Right atrium auricular region (tissue), 2 donors: ENCODE results near the gene AP4B1. TPM values are rescaled to one million over a fixed set of nuclear protein-coding genes. Genes with fewer than 3 reads are reported as not detected.

ENCODE experiments used
- DNase-seq: peaks from one replicate; pipeline ENCODE4 v3.0.0-alpha.2; 2019; ENCODE audit warnings: low spot score
- H3K27ac ChIP-seq, 2 donors: fragments of 200-600 bp; sonication (generic); 1 replicate in 1 of 2; 2 replicates in 1 of 2; pipeline ENCODE4 v1.5.1; 2016 to 2019
- H3K27me3 ChIP-seq, 2 donors: fragments of 200-600 bp; sonication (generic); one replicate each; pipeline versions ENCODE4 v1.5.1 to v1.6.0; 2017 to 2019
- H3K36me3 ChIP-seq: fragments of 200-600 bp; sonication (generic); one replicate; pipeline ENCODE4 v1.5.1; 2016
- H3K4me1 ChIP-seq, 2 donors: fragments of 200-600 bp; sonication (generic); one replicate each; pipeline versions ENCODE4 v1.5.1 to v1.6.0; 2017 to 2019
- H3K4me3 ChIP-seq, 2 donors: fragments of 200-600 bp; sonication (generic); 1 replicate in 1 of 2; 2 replicates in 1 of 2; pipeline ENCODE4 v1.5.1; 2017 to 2019; ENCODE audit warnings: mild to moderate bottlenecking in 1 of 2, moderate library complexity in 1 of 2
- H3K9me3 ChIP-seq, 2 donors: fragments of 200-600 bp; sonication (generic); one replicate each; pipeline ENCODE4 v1.5.1; 2019
- total RNA-seq, 2 donors: library from RNA; depleted of rRNA; stranded (reverse); fragments of >200 nt; gene quantifications; one replicate each; pipeline ENCODE4 v1.1.0, GENCODE V29; 2016
- TF ChIP-seq, protein P1 (sequence below), 2 donors: fragments of 200-600 bp; sonication (generic); IDR thresholded peaks; one replicate each; pipeline ENCODE4 v1.5.1; 2019; ENCODE audit warnings: antibody characterized with exemption in 2 of 2

AP4B1 gene
- total RNA-seq, 2 donors from 2014 or later, result 8.3 to 9.6 TPM

DNA sequence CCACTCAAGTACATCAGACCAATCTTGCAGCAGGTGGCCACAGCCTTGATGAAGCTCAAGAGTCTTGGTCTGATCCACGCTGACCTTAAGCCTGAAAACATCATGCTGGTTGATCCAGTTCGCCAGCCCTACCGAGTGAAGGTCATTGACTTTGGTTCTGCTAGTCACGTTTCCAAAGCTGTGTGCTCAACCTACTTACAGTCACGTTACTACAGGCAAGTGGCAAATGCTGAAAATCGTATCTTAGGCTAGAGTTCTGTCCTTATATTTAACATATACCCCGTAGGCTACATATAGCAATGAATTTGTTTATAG, 36.6 kb upstream of the AP4B1 start:
- peaks cover 0 to 33% of the 10 kb centered on the region in 2 donors for H3K4me1 ChIP-seq
- TF ChIP-seq, protein P1, sequence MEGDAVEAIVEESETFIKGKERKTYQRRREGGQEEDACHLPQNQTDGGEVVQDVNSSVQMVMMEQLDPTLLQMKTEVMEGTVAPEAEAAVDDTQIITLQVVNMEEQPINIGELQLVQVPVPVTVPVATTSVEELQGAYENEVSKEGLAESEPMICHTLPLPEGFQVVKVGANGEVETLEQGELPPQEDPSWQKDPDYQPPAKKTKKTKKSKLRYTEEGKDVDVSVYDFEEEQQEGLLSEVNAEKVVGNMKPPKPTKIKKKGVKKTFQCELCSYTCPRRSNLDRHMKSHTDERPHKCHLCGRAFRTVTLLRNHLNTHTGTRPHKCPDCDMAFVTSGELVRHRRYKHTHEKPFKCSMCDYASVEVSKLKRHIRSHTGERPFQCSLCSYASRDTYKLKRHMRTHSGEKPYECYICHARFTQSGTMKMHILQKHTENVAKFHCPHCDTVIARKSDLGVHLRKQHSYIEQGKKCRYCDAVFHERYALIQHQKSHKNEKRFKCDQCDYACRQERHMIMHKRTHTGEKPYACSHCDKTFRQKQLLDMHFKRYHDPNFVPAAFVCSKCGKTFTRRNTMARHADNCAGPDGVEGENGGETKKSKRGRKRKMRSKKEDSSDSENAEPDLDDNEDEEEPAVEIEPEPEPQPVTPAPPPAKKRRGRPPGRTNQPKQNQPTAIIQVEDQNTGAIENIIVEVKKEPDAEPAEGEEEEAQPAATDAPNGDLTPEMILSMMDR (IDR thresholded peaks at IDR 0.05), result no peak
- H3K4me3 ChIP-seq, result no peak overlapping the region
- H3K27me3 ChIP-seq, result no peaks in the 10 kb centered on the region
- DNase-seq, result no peak
- H3K36me3 ChIP-seq, result peaks cover 20% of the 10 kb centered on the region
- peak overlapping the region in 1 of 2 donors; percentile 32 for H3K27ac ChIP-seq
- no peaks in the 10 kb centered on the region for H3K9me3 ChIP-seq

DNA sequence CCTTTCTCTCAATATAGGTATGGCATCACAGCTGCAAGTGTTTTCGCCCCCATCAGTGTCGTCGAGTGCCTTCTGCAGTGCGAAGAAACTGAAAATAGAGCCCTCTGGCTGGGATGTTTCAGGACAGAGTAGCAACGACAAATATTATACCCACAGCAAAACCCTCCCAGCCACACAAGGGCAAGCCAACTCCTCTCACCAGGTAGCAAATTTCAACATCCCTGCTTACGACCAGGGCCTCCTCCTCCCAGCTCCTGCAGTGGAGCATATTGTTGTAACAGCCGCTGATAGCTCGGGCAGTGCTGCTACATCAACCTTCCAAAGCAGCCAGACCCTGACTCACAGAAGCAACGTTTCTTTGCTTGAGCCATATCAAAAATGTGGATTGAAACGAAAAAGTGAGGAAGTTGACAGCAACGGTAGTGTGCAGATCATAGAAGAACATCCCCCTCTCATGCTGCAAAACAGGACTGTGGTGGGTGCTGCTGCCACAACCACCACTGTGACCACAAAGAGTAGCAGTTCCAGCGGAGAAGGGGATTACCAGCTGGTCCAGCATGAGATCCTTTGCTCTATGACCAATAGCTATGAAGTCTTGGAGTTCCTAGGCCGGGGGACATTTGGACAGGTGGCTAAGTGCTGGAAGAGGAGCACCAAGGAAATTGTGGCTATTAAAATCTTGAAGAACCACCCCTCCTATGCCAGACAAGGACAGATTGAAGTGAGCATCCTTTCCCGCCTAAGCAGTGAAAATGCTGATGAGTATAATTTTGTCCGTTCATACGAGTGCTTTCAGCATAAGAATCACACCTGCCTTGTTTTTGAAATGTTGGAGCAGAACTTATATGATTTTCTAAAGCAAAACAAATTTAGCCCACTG, 36.0 kb upstream of the AP4B1 start:
- no peaks in the 10 kb centered on the region for H3K9me3 ChIP-seq
- no peaks in the 10 kb centered on the region for H3K27me3 ChIP-seq
- H3K4me1 ChIP-seq, result peaks cover 0 to 34% of the 10 kb centered on the region in 2 donors
- TF ChIP-seq, protein P1 (IDR thresholded peaks at IDR 0.05), result no peak
- peak overlapping the region in 1 of 2 donors; percentile 32 for H3K27ac ChIP-seq
- no peak for DNase-seq
- H3K4me3 ChIP-seq, result no peak overlapping the region
- H3K36me3 ChIP-seq, result peaks cover 20% of the 10 kb centered on the region

DNA sequence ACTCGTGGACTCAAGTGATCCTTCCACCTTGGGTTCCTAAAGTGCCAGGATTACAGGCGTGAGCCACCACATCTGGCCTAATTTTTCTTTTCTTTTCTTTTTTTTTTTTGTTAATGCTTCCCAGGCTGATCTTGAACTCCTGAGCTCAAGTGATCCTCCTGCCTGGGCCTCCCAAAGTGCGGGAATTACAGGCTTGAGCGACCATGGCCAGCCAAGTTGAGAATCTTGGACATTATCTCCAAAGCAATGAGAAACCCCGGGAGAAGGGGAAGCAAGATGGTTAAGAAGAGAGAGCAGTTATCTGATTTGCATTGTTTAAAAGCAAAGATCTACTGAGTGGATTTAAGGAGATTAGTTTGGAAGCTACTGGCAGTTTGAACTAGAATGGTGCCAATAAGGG, 33.6 kb upstream of the AP4B1 start:
- no peak for DNase-seq
- no peak overlapping the region for H3K4me3 ChIP-seq
- no peaks in the 10 kb centered on the region for H3K9me3 ChIP-seq
- peaks cover 0 to 47% of the 10 kb centered on the region in 2 donors for H3K4me1 ChIP-seq
- H3K27ac ChIP-seq, result no peak overlapping the region
- TF ChIP-seq, protein P1 (IDR thresholded peaks at IDR 0.05), result no peak
- H3K27me3 ChIP-seq, result no peaks in the 10 kb centered on the region
- peaks cover 18% of the 10 kb centered on the region for H3K36me3 ChIP-seq

DNA sequence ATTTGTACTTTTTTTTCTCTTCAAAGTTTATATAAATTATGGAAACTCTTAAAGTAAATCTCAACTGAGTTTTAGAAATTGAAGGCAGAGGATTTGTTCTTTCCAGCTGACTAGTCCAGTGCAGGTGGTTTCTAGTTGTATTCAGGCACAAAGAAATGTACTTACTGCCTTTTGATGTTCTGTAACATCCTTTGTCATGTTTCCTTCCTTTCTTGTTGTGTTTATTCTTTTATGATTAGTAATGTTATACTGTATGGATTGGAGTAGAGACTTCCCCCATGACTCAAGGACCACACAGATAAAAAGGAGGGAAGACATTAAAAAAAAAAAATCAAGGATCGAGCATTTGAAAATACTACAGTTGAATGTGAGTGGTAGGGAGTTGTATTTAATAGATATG, 32.5 kb upstream of the AP4B1 start:
- TF ChIP-seq, protein P1 (IDR thresholded peaks at IDR 0.05), result no peak
- H3K36me3 ChIP-seq, result peaks cover 13% of the 10 kb centered on the region
- no peak overlapping the region for H3K4me3 ChIP-seq
- H3K9me3 ChIP-seq, result no peaks in the 10 kb centered on the region
- DNase-seq, result no peak
- no peak overlapping the region for H3K27ac ChIP-seq
- peaks cover 0 to 57% of the 10 kb centered on the region in 2 donors for H3K4me1 ChIP-seq
- no peaks in the 10 kb centered on the region for H3K27me3 ChIP-seq

DNA sequence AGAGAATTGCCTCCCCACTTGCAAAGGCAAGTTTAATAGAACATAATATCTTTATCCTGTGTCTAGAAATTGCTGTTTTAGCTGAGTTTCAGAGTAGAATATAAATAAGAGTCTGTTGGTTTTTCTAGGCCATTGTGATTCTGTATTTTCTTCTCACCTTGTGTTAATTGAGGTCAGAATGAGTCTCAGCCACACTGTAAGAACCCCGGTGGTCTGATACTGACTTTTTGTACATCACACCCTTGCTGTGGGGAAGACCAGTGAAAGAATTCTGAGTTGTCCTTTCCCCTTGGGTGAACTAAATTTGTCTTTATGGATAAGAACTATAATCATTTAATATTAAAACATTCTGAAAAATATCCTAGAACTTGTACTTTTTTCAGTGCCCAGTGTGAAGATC, 31.4 kb upstream of the AP4B1 start:
- H3K27me3 ChIP-seq, result no peaks in the 10 kb centered on the region
- no peak overlapping the region for H3K27ac ChIP-seq
- H3K9me3 ChIP-seq, result no peaks in the 10 kb centered on the region
- H3K4me1 ChIP-seq, result peaks cover 0 to 64% of the 10 kb centered on the region in 2 donors
- peaks cover 4% of the 10 kb centered on the region for H3K36me3 ChIP-seq
- DNase-seq, result no peak
- TF ChIP-seq, protein P1 (IDR thresholded peaks at IDR 0.05), result no peak
- no peak overlapping the region for H3K4me3 ChIP-seq
